ENCODE measurements around the gene CCDC71.

Gene CCDC71

GRCh38 chr3:49162751-49163419 lies 3.2 kb downstream of the CCDC71 start:
- no peak for DNase-seq (ENCODE audit: extremely low spot score)
- POLR2A ChIA-PET, result interaction anchor here (1.0 kb wide), 1 partner anchor 156 kb away, joined by 3 read pairs; the partner anchor contains the start of gene WDR6
- TF ChIP-seq L3MBTL2 (conservative IDR thresholded peaks at IDR 0.05) (no peak), FOXK2 (IDR thresholded peaks at IDR 0.05) (no peak), SUZ12 (IDR thresholded peaks at IDR 0.05) (no peak), NFRKB (IDR thresholded peaks at IDR 0.05) (no peak), LEF1 (IDR thresholded peaks at IDR 0.05; ENCODE audit: borderline replicate concordance) (no peak), BHLHE40 (IDR thresholded peaks at IDR 0.05; ENCODE audit: borderline replicate concordance) (no peak), ELF4 (IDR thresholded peaks at IDR 0.05) (no peak), TARDBP (IDR thresholded peaks at IDR 0.05) (no peak), ARNT (IDR thresholded peaks at IDR 0.05) (no peak), FOXM1 (IDR thresholded peaks at IDR 0.05; ENCODE audit: borderline replicate concordance) (no peak), HDGF (IDR thresholded peaks at IDR 0.05; ENCODE audit: borderline replicate concordance) (no peak), PKNOX1 (IDR thresholded peaks at IDR 0.05) (no peak), SP1 (IDR thresholded peaks at IDR 0.05) (no peak)
- CTCF ChIA-PET, result no interaction called here

GRCh38 chr3:49161808-49162530 lies 4.2 kb downstream of the CCDC71 start:
- ChIA-PET CTCF (interaction anchor here (0.5 kb wide), 1 partner anchor 378 kb away, joined by 3 read pairs; no protein-coding TSS in a partner anchor), POLR2A (interaction anchor here (1.0 kb wide), 1 partner anchor 155 kb away, joined by 3 read pairs; the partner anchor contains the start of gene WDR6)
- TF ChIP-seq L3MBTL2 (conservative IDR thresholded peaks at IDR 0.05) (no peak), LEF1 (IDR thresholded peaks at IDR 0.05; ENCODE audit: borderline replicate concordance) (no peak), ELF4 (IDR thresholded peaks at IDR 0.05) (no peak), SUZ12 (IDR thresholded peaks at IDR 0.05) (no peak), SP1 (IDR thresholded peaks at IDR 0.05) (no peak), FOXM1 (IDR thresholded peaks at IDR 0.05; ENCODE audit: borderline replicate concordance) (no peak), PKNOX1 (IDR thresholded peaks at IDR 0.05) (no peak), HDGF (IDR thresholded peaks at IDR 0.05; ENCODE audit: borderline replicate concordance) (no peak), FOXK2 (IDR thresholded peaks at IDR 0.05) (no peak), TARDBP (IDR thresholded peaks at IDR 0.05) (no peak), CTBP1 (IDR thresholded peaks at IDR 0.05; ENCODE audit: borderline replicate concordance) (no peak), ZNF384 (IDR thresholded peaks at IDR 0.05) (no peak), NFRKB (IDR thresholded peaks at IDR 0.05) (no peak)
- no peak for DNase-seq (ENCODE audit: extremely low spot score)

- no peak for TF ChIP-seq LEF1 (IDR thresholded peaks at IDR 0.05; ENCODE audit: borderline replicate concordance)
- no peak for TF ChIP-seq NFRKB (IDR thresholded peaks at IDR 0.05)
- no peak for TF ChIP-seq FOXA1 (IDR thresholded peaks at IDR 0.05)
- TF ChIP-seq SUZ12 (IDR thresholded peaks at IDR 0.05), result no peak
- TF ChIP-seq ARNT (IDR thresholded peaks at IDR 0.05), result no peak
- no peak for TF ChIP-seq L3MBTL2 (conservative IDR thresholded peaks at IDR 0.05)
- TF ChIP-seq BHLHE40 (IDR thresholded peaks at IDR 0.05; ENCODE audit: borderline replicate concordance), result no peak
- no peak for TF ChIP-seq PKNOX1 (IDR thresholded peaks at IDR 0.05)
- POLR2A ChIA-PET, result no interaction called here
- DNase-seq (ENCODE audit: extremely low spot score), result no peak
- CTCF ChIA-PET, result interaction anchor here (0.5 kb wide), 1 partner anchor 378 kb away, joined by 3 read pairs; no protein-coding TSS in a partner anchor
Observed at GRCh38 chr3:49161197-49161596, 4.9 kb downstream of the CCDC71 start.

- no peak for DNase-seq (ENCODE audit: extremely low spot score)
- no peak for TF ChIP-seq LEF1 (IDR thresholded peaks at IDR 0.05; ENCODE audit: borderline replicate concordance)
- TF ChIP-seq HDGF (IDR thresholded peaks at IDR 0.05; ENCODE audit: borderline replicate concordance), result no peak
- no peak for TF ChIP-seq SP1 (IDR thresholded peaks at IDR 0.05)
- TF ChIP-seq ZNF384 (IDR thresholded peaks at IDR 0.05), result no peak
- TF ChIP-seq BHLHE40 (IDR thresholded peaks at IDR 0.05; ENCODE audit: borderline replicate concordance), result no peak
- no peak for TF ChIP-seq FOXA1 (IDR thresholded peaks at IDR 0.05)
- no peak for TF ChIP-seq NFRKB (IDR thresholded peaks at IDR 0.05)
- TF ChIP-seq CTBP1 (IDR thresholded peaks at IDR 0.05; ENCODE audit: borderline replicate concordance), result no peak
- no peak for TF ChIP-seq ARNT (IDR thresholded peaks at IDR 0.05)
- no peak for TF ChIP-seq ELF4 (IDR thresholded peaks at IDR 0.05)
- no peak for TF ChIP-seq FOXK2 (IDR thresholded peaks at IDR 0.05)
- no peak for TF ChIP-seq SUZ12 (IDR thresholded peaks at IDR 0.05)
- TF ChIP-seq FOXM1 (IDR thresholded peaks at IDR 0.05; ENCODE audit: borderline replicate concordance), result no peak
- no peak for TF ChIP-seq PKNOX1 (IDR thresholded peaks at IDR 0.05)
- TF ChIP-seq TARDBP (IDR thresholded peaks at IDR 0.05), result no peak
- no peak for TF ChIP-seq L3MBTL2 (conservative IDR thresholded peaks at IDR 0.05)
- ChIA-PET POLR2A (interaction anchor here (1.0 to 2.2 kb wide), 2 partner anchors 129 to 152 kb away, joined by 3 to 5 read pairs; partner anchors contain the start of genes IMPDH2 and WDR6), CTCF (interaction anchor here (0.5 to 1.4 kb wide), 4 partner anchors 19 to 169 kb away, joined by 3 read pairs; no protein-coding TSS in a partner anchor)
Observed at GRCh38 chr3:49158792-49159191, 7.3 kb downstream of the CCDC71 start.

Data from HEK293T (cell line).